HepG2 (cell line): ENCODE data around the gene SLC2A13.

Experiments
- PHF8 ChIP-seq: sonication (generic); formaldehyde crosslinking; IDR thresholded peaks from 2 replicates; pipeline ENCODE4 v1.5.0; 2020; ENCODE audit warnings: missing genetic modification reagents
- SETDB1 ChIP-seq: sonication (generic); formaldehyde crosslinking; IDR thresholded peaks from 2 replicates; pipeline ENCODE4 v1.5.1; 2020; ENCODE audit warnings: missing genetic modification reagents, mild to moderate bottlenecking, borderline replicate concordance
- TBL1XR1 ChIP-seq: fragments of 150-350 bp; IDR thresholded peaks from 2 replicates; pipeline ENCODE4 v1.6.1; 2014; ENCODE audit warnings: borderline replicate concordance, low read length; ENCODE audit not compliant: partially characterized antibody

GRCh38 chr12:40055776-40056175 lies 50.1 kb downstream of the SLC2A13 start:
- TF ChIP-seq SETDB1, result no peak
- no peak for TF ChIP-seq TBL1XR1
- no peak for TF ChIP-seq PHF8
